Stimulated activated CD4-positive, alpha-beta T cell treated with anti-CD3 and anti-CD28 coated beads, Interleukin-15, amount 100 ng/mL, for 48 hours (primary cell): ENCODE results near the gene MANEA.

ENCODE experiments used
- DNase-seq, 2 donors: peaks; one replicate each; pipeline ENCODE4 v3.0.0-alpha.2; 2020; ENCODE audit warnings: low read depth in 2 of 2

MANEA gene

GRCh38 chr6:95587989-95588388 lies 10.7 kb downstream of the MANEA start:
- DNase-seq, result no peak

GRCh38 chr6:95589067-95589466 lies 11.7 kb downstream of the MANEA start:
- DNase-seq, result no peak

GRCh38 chr6:95589826-95590570 lies 12.7 kb downstream of the MANEA start:
- no peak for DNase-seq

- DNase-seq, result no peak
Observed at GRCh38 chr6:95593025-95593424, 15.7 kb downstream of the MANEA start.

- DNase-seq, result no peak
Observed at GRCh38 chr6:95596021-95596420, 18.7 kb downstream of the MANEA start.

GRCh38 chr6:95599706-95600105 lies 22.4 kb downstream of the MANEA start:
- DNase-seq, result no peak

GRCh38 chr6:95601133-95601532 lies 23.8 kb downstream of the MANEA start:
- DNase-seq, result no peak

- DNase-seq, result no peak
Observed at GRCh38 chr6:95614094-95614493, 36.8 kb downstream of the MANEA start.

- DNase-seq, result no peak
Observed at GRCh38 chr6:95629551-95629950, 52.2 kb downstream of the MANEA start.

GRCh38 chr6:95636552-95637431 lies 59.5 kb downstream of the MANEA start:
- no peak for DNase-seq

- DNase-seq, result no peak
Observed at GRCh38 chr6:95648636-95649035, 71.3 kb downstream of the MANEA start.

- DNase-seq, result no peak
Observed at GRCh38 chr6:95649451-95649850, 72.1 kb downstream of the MANEA start.

GRCh38 chr6:95654176-95654575 lies 76.8 kb downstream of the MANEA start:
- DNase-seq, result no peak

- no peak for DNase-seq
Observed at GRCh38 chr6:95658886-95659285, 81.6 kb downstream of the MANEA start.
